ENCODE data around the gene AGPAT4.
"Not testable (repeated sequence)": the region's sequence is repeated elsewhere in the genome, so short reads cannot be mapped to it uniquely, and the experiment has no call there.

Gene AGPAT4

DNA sequence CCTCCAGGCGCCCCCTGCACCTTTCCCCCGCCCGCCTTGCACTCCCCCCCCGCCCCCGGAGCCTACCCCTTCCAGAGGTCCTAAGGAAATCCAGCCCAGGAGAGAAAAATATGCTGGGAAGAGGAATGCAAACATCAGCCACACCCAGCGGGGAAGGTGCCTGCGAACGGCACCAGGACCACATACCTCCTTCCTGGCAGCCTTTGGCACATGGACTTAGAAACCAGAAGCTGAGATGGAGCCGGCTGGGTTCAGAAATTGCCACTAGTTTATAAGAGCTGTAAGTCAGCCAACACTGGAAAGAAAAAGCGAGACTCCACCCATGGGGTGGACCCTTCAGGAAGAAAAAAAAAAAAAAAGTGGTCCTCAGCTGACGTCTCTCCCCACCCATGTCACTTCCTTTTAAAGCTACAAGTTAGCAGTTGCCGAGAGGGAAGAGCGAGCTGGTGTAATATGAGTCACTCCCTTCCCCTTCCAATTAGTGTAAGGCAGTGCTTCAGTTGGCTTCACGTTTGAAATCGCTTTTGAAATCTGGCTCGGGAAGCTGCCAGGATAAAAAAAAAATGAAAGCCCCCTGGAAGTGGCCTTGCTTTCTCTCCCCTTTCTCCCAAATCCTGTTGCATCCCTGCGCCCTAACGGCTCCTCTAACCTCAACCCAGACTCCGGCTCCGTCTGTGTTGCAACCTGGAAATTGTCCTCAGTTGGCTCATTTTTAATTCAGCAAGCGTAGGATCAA lies at the start of gene AGPAT4:
Gene AGPAT4 (minus strand): TSS at position 310 of the 736 bp plus-strand sequence. CDS start 41,848 bp downstream, outside the sequence.
- DNase-seq = peak; percentile 90

- DNase-seq = no peak
Measured at GRCh38 chr6:161319231-161319630, 45.4 kb upstream of the AGPAT4 start.

DNA sequence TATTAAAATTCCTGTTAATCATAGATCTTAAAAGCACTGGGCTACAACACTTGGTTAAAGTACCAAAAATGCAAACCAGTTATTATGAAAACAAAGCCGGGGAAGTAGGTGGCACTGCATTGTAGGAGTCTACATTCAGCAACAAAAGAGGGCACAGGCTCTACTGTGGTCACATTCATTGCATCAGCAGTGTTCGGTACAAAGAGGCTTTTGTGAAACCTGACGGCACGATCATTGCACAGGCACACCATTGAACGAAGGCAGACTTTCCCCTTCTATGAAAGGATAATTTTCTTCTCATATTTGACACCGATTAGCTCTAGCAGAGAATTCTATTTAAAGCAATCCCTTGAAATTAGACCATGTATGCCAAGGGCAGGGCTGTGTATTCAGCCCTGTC lies 44.6 kb upstream of the AGPAT4 start:
- DNase-seq = no peak

DNA sequence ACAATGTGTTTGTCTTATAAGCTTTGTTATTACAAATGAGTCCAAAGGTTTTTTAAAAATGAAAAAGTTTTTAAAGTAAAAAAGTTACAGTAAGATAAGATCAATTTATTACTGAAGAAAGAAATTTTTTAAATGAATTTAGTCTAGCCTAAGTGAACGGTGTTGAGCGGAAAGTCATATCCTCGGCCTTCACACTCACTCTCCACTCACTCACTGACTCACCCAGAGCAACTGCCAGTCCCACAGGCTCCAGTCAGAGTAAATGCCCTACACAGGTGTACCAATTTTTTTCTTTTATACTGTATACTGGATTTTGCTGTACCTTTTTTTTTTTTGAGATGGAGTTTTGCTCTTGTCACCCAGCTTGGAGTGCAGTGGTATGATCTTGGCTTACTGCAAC lies 42.7 kb upstream of the AGPAT4 start:
- DNase-seq = no peak

- not testable (repeated sequence) for DNase-seq
Measured at GRCh38 chr6:161315246-161315917, 41.5 kb upstream of the AGPAT4 start.

GRCh38 chr6:161314541-161315245 lies 40.8 kb upstream of the AGPAT4 start:
- DNase-seq = not testable (repeated sequence)

GRCh38 chr6:161313940-161314509 lies 40.2 kb upstream of the AGPAT4 start:
- no peak for DNase-seq

DNA sequence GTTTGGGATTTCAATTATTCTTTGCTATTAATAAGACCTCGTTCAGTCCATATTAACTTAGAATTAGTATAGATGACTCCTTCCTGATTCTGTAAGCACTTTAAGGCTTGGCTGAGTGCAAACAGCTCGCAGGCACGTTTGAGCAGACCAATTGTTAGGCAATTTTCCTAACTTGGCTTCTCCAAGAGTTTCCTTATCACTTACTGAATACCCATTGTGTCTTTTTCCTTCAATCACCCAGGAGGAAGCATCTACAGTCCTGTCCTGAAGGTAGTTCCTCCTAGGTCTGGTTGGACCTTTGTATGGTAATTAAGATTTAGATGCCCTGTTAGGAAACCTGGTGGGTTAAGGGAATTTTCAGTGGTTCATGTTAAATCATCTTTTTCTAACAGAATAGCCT lies 39.6 kb upstream of the AGPAT4 start:
- not testable (repeated sequence) for DNase-seq

DNA sequence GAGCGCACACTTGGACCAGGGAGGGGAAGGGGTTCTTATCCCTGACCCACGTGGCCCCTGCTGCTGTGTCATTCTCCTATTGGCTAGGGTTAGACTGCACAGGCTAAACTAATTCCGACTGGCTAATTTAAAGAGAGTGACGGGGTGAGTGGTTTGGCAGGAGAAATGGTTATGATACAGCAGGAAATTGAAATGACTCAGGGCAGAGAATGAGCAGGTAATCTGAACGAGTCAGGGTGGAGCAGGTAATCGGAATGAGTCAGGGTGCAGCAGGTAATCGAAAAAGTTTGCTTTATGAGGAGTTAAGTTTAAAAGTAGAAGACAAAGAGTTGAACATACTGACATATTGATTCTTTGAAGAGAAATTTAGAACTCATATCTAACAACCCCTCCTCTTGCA lies 35.9 kb upstream of the AGPAT4 start:
- not testable (repeated sequence) for DNase-seq

DNA sequence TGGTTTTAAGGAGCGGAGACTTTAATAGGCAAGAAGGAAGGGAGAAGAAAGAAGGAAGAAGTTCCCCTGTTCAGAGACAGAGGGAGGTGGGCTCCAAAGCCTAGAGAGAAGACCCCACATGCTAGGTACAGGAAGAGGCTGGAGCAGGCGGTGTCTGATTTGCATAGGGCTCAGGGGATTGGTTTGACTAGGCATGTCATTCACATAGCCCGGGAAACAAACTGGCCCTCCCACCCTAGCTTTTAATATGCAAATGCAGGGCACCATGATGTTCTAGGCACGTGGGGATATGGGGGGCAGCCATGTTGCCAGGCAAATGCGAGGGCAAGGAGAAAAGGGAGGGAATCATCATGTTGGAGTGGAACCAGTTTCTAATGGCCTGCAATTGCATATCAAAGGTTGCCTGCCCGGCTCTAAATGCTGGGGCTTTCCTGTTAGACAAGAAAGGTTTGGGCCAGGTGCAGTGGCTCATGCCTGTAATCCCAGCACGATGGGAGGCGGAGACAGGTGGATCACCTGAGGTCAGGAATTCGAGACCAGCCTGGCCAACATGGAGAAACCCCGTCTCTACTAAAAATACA lies 34.3 kb upstream of the AGPAT4 start:
- no peak for DNase-seq

DNA sequence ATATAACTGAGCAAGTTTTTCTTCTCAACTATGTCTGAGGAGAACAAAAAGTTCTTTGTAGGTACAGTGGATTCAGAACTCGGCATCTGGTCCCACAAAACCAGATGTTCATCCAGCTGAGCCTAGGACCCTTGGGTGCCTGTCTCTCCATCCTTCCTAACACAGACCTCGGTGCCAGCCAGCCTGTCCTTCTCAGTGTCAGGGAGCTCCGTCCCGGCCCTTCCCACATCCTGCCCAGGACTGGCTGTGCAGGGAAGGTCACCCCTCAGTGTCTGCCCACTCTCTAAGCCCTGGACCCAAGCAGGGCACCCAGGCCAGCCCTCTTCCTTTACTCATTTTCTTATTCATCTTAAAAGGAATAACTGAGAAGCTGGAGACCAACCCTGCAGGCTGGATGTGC lies 32.0 kb upstream of the AGPAT4 start:
- no peak for DNase-seq

GRCh38 chr6:161303628-161304340 lies 29.9 kb upstream of the AGPAT4 start:
- no peak for DNase-seq

DNA sequence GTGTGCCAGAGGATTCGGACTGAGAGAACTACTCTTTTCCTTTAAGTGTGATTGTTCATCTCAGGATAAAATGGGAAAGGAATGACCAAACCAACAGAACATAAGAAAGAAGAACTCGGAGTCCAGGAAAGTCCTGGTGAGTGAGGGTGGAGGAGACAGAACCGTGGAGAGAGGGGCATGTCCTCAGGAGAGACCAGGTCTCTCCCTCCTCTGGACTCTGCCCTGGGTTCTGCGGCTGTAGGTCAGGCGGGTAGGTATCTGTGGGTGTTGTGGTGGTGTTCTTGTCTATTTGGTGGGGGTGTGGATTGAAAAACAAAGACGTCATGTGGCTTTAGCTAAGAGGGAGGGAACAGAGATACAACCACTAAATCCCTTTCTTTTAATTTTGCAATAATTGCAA lies 29.1 kb upstream of the AGPAT4 start:
- DNase-seq = no peak

DNA sequence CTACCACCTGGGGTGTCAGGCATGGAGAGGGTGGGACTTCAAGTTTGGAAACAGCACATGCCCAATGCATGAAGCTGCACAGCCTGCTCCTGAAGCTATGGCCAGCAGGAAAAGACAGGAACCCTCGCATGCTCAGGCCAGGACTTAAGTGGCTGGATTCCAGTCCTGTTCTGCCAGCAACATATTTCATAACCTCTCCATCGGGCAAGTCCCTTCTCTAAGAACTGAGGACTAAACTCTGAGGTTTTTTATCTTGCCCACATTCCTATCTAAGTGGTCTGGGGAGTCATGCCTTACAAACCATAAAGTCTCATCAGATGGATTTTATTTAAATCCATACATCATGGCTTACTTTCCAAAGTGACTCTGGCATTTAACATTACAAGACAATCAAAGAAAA lies 27.5 kb upstream of the AGPAT4 start:
- peak; percentile 34 for DNase-seq

- no peak for DNase-seq
Measured at GRCh38 chr6:161300823-161301222, 27.0 kb upstream of the AGPAT4 start.

DNA sequence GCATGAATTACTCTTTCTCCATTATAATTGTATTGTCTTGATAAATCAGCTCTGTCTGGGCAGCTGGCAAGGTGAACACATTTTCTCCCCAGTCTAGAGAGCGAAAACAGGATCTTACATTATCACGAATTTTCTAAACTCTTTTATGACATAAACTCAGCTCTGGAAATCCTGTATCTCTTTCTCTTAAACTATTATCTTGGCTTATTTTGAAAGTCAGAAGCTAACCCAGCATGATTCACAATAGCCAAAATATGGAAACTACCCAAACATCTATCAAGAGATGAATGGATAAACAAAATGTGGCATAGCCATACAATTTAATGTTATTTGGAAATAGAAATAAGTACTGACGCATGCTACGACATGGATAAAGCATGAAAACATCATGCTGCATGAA lies 25.9 kb upstream of the AGPAT4 start:
- no peak for DNase-seq

- no peak for DNase-seq
Measured at GRCh38 chr6:161295784-161296183, 21.9 kb upstream of the AGPAT4 start.

GRCh38 chr6:161292650-161293281 lies 18.9 kb upstream of the AGPAT4 start:
- no peak for DNase-seq

DNA sequence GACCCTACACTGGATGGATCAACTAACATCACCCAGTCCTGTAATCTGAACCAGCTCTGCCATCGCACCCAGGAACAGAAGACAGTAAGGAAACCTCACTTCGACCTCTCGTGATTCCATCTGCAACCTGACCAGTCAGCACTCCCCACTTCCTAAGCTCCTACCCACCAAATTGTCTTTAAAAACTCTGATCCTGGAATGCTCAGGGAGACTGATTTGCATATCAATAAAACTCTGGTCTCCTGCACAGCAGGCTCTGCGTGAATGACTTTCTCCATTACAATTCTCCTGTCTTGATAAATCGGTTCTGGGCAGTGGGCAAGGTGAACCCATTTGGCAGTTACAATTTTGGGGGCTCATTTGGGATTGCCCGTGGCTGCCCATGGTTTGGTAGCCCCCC lies 18.3 kb upstream of the AGPAT4 start:
- no peak for DNase-seq

GRCh38 chr6:161290751-161291150 lies 16.9 kb upstream of the AGPAT4 start:
- DNase-seq = no peak

DNA sequence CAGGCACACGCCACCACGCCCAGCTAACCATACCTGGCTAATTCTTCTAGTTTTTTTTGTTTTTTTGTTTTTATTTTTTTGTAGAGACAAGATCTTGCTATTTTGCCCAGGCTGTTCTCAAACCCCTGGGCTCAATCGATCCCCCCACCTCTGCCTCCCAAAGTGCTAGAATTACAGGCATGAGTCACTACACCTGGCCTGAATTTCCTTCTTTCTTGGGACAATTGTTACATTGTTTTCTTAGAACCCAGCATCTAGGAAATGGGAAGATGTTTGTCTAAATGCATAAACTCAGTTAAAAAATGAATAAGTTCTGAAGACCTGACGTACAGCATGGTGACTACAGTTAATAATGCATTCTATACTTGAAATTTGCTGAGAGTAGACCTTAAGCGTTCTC lies 10.8 kb upstream of the AGPAT4 start:
- DNase-seq = no peak

- no peak for DNase-seq
Measured at GRCh38 chr6:161281092-161281491, 7.2 kb upstream of the AGPAT4 start.
